Stimulated activated CD4-positive, alpha-beta T cell treated with anti-CD3 and anti-CD28 coated beads, Interleukin-4, amount 100 ng/mL, for 1 hour (primary cell): ENCODE results near the gene ZFPM1.
"Not testable (repeated sequence)": the region's sequence is repeated elsewhere in the genome, so short reads cannot be mapped to it uniquely, and the experiment has no call there.

Experiments used
- DNase-seq: peaks from one replicate; pipeline ENCODE4 v3.0.0-alpha.2; 2020

Gene ZFPM1

DNA sequence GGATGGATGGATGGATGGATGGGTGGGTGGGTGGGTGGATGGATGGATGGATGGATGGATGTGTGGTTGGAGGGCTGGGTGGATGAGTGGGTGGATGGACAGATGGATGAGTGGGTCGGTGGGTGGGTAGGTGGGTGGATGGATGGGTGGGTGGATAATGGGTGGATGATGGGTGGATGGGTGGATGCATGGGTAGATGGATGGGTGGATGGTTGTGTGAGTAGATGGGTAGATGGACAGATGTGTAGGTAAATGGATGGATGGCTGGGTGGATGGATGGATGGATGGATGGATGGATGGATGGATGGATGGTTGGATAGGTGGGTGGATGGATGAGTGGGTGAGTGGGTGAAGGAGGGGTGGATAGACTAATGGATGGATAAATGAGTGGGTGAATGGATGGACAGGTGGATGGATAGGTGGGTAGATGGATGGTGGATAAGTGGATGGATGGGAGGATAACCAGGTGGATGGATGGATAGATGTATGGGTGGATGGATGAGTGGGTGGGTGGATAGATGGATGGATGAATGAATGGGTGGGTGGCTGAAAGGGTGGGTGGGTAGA lies 64.2 kb downstream of the ZFPM1 start:
- not testable (repeated sequence) for DNase-seq

DNA sequence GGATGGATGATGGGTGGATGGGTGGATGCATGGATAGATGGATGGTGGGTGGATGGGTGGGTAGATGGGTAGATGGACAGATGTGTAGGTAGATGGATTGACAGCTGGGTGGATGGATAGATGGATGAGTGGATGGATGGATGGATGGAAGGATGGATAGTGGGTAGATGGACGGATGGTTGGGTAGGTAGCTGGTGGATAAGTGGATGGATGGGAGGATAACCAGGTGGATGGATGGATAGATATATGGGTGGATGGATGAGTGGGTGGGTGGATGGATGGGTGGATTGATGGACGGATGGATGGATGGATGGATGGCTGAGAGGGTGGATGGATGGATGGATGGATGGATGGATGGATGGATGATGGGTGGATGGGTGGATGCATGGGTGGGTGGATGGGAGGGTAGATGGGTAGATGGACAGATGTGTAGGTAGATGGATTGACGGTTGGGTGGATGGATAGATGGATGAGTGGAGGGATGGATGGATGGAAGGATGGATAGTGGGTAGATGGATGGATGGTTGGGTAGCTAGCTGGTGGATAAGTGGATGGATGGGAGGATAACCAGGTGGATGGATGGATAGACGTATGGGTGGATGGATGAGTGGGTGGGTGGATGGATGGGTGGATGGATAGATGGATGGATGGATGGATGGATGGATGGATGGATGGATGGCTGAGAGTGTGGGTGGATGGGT lies 65.5 kb downstream of the ZFPM1 start:
- not testable (repeated sequence) for DNase-seq

GRCh38 chr16:88519240-88519639 lies 66.2 kb downstream of the ZFPM1 start:
- DNase-seq, result no peak

GRCh38 chr16:88519938-88520653 lies 67.0 kb downstream of the ZFPM1 start:
- no peak for DNase-seq

DNA sequence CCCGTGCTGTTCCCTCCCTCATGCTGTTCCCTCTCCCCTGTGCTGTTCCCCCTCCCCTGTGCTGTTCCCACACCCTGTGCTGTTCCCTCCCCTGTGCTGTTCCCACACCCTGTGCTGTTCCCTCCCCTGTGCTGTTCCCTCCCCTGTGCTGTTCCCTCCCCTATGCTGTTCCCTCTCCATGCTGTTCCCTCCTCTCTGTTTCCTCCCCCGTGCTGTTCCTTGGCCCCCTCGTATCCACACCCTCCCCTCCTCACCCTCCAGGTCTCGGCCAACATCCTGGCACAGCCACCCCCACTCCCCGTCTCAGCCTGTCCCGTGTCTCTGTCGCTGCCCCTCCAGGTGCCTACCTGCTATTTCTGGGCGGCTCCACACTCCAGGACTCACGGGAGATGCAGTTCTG lies 68.6 kb downstream of the ZFPM1 start:
- DNase-seq, result no peak

DNA sequence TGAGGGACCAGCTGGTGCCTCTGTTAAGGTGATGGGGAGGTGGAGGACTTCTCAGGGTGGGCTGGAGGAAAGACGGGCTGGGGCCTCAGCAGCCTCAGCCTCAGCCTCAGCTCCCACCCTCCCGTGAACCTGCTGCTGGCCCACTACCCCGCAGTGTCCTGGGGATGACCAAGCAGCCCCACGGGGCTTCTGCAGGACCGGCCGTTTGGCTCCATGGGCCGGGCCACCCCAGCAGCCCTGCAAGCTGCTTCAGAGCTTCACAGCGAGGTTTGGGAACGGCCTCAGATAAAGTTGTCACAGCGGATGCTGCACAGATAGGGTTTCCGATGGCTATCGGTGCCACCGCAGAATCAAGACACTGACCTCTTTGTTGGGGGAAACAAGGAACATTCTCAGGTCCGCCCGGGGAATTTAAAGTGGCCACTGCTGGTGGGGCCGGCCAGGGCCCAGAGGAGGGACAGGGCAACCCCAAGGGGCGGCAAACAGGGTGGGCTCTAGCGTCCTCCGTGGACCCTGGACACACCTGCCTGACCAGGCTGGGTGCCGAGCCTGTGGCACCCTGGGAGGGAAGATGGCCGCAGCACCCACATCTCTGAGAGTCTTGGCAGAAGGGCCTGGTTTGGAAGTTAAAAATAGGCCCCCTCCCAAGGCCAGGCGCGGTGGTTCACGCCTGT lies 69.3 kb downstream of the ZFPM1 start:
- no peak for DNase-seq

DNA sequence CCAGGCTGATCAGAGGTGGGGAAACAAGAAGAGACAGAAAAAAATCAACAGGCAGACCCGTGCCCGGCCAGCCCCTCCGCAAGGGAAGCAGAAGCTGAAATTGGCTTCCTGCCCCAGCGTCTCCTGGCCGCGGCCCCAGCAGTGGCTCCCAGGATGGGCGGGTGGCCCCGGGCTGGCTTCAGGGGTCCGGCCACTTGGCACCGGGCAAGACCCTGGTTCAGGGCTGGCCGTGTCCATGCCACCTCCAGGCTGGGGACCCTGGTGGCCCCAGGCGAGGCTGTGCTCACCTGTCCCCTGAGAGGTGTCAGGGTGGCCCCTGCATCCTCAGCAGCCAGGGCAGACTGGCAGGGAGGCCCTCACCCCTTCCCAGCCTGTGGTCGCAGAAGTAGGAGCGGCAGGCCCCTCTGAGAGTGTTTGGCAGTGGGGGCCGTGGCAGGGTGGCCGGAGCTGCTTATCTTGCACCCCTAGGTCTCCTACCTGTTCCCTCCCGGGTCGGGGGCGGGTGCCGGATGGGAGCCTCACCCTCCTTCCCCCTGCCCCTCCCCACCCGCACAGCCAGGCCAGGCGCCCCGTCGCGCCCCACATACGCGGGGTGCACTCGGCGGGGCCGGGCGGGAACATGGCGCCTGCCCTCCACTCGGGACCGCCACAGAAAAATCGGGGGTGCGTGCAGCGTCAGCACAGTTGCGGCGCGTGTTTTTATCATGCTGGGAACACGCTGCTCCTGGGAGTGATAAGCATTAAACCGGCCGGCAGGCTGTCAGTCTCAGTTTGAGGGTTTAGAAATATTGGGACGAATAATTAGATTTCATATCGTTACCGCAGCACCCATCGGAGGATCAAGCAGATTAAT lies 70.5 kb downstream of the ZFPM1 start:
- DNase-seq, result no peak

- DNase-seq, result no peak
These were observed 71.3 kb downstream of the ZFPM1 start for GRCh38 chr16:88524274-88524972.

DNA sequence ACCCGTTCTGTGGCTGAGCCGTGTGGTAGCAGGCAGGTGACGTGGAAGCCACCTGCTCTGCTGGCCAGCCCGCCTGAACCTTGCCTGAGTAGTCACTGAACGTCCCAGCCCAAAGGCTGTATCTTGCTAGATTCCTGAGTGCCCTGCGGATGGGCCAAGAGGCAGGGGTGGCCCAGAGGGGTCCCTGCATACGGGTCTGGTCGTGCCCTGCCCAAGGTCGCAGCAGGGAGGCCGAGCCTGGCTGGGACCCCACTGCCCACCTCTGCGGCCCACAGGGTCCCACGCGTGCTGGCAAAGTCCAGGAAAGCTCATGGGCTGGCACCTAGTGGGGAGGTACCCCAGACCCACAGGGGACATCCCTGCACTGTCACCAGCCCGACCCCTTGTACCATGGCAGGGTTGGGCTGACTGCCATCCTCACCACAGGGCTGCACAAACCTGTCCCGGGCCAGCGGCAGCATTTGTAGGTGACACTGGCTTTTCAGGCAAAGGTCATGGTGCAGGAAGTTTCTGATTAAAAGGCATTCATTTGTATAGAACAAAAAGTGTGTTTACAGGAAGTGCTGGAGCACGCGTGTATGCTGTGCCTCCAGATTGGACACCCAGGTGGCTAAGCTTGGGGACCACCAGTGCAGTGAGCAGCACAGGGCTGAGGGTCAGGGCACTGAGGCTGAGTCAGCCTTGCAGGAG lies 72.0 kb downstream of the ZFPM1 start:
- DNase-seq, result no peak

DNA sequence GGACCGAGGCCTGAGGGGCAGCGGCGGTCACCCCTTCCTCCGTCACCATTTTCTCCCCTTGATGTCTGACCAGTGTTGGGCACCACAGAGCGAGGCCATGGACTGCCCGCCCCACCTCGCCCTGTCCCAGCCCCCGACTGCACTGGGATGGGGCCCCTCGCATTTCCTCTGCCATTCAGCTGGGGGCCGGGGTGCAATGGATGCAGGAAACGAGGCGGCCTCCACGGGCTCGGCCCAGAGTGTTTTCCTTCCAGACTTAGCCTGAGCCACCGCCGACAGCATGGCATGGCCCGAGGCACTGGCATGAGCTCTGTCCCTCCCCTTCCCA lies 72.5 kb downstream of the ZFPM1 start:
- DNase-seq, result no peak

DNA sequence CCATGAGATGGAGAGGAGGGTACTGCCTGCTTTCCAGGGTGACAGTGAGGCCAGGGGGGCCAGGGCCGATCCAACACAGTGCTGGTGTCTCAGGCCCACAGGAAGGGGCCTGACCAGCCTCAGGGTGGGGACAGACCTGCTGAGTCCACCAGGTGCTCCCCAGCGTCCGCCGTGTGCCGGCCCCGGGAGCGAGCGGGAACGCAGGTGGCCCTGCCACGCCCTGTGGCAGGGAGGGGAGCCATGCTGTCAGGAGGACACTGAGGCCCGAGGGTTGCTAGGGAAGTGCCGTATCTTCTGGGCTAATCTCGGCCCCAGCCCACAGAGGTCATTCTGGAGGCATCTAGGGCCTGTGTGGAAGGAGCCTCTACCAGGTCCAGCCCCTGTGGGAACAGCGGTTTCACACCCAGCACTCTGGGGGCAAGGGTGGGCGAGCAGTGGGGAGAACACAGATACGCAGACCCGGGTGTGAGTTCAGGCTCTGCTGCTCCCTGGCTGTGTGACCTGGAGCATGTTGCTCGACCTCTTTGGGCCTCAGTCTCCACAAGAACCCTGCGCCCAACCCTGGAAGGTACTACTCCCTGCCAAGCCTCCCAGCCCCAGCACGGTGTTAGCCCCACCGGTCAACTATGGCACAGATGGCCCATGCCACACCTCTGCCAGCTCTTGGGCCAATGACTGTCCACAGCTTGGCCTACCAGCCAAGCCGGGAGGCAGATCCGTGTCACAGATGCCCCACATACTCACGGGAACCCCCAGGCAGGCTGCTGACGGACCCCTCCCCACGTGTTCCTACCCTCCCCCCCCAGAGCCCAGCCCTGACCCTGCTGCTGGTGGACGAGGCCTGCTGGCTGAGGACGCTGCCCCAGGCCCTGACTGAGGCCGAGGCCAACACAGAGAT lies 73.2 kb downstream of the ZFPM1 start:
- no peak for DNase-seq

DNA sequence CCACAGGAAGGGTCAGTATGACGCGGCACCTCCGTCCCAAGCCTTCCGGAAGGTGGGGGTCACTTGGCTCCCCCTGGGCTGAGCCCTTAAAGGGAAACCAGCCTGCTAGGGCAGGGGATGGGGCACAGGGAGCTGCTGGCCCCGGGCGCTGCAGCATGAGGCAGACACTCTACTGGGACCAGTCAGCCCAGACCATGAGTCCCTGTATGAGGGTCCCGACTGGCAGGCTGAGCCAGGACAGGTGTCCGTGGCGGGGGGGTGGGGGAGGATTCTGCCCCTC lies 73.8 kb downstream of the ZFPM1 start:
- DNase-seq, result no peak

- DNase-seq, result peak; percentile 70
These were observed 74.3 kb downstream of the ZFPM1 start for GRCh38 chr16:88527186-88527936.

DNA sequence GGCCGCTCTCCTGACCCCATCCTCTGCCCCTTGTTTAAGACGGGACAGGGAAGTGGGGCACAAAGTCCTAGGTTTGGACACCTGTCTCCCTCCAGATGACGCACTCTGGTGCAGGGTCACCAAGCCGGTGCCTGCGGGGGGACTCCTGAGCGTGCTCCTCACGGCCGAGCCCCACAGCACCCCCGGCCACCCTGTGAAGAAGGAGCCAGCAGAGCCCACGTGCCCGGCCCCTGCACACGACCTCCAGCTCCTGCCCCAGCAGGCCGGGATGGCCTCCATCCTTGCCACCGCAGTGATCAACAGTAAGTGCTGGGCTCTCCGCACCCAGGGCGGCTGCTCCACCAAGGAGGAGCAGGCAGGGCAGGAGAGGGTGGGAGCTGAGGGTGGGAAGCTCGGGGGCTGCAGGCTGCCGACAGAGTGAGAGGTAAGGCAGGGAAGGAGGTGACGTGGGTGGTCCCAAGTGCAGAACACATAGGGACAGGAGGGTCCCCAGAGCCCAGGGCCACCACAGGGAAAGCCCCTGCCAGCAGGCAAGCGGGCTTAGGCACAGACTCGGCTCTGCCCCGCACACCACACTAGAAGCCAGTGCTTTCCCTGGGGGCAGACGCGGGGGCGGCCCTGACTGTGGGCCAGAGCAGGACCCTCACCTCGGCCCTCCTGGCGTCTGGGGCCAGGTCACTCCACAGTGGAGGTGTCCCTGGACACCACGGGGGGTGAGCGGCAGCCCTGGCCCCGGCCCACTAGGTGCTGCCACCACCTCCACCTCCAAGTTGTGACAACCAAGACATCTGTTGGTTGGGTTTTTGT lies 75.1 kb downstream of the ZFPM1 start:
- DNase-seq, result no peak

DNA sequence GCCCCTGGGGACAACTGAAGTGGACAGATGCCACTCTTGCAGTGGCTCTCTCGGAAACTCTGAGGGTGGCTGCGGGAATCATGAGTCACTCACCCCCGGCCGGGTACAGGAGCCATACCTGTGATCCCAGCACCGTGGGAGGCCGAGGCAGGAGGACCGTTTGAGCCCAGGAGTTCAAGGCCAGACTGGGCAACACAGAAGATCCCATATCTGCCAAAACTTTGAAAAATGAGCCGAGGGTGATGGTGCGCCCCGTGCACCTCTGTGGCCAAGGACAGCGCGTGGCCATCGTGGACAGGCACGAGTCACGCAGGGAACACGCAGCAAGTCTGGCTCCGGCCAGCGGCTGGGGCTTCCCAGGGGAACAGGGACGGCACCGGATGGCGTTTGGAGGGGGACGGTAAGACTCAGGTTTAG lies 75.8 kb downstream of the ZFPM1 start:
- no peak for DNase-seq

GRCh38 chr16:88529596-88529995 lies 76.5 kb downstream of the ZFPM1 start:
- DNase-seq, result no peak

GRCh38 chr16:88530051-88530857 lies 77.2 kb downstream of the ZFPM1 start:
- DNase-seq, result no peak

- DNase-seq, result no peak
These were observed 77.8 kb downstream of the ZFPM1 start for GRCh38 chr16:88530858-88531203.
